Stomach (tissue), 4 donors: Measurements from ENCODE around the gene SGK2.

ENCODE experiments used
- EP300 ChIP-seq: sonication (generic); formaldehyde crosslinking; IDR thresholded peaks from one replicate; pipeline ENCODE4 v1.6.1; 2017; ENCODE audit warnings: antibody characterized with exemption
- POLR2A ChIP-seq, 4 donors: fragments of 450-650 bp; IDR thresholded peaks; one replicate each; pipeline ENCODE4 v1.6.1; 2016; ENCODE audit warnings: antibody characterized with exemption in 4 of 4, control low read depth in 2 of 4, mild to moderate bottlenecking in 1 of 4, moderate library complexity in 1 of 4
- POLR2AphosphoS5 ChIP-seq, 3 donors: sonication (generic); formaldehyde crosslinking; IDR thresholded peaks; one replicate each; pipeline ENCODE4 v1.6.1; 2016; ENCODE audit warnings: antibody characterized with exemption in 3 of 3
- TF ChIP-seq, protein P1 (sequence below), 7 experiments: fragments of 450-650 bp in 4 of 7; fragments of 200-600 bp in 3 of 7; sonication (generic) in 3 of 7; IDR thresholded peaks; one replicate each; pipeline ENCODE4 v1.5.1; 2016 to 2019; ENCODE audit warnings: antibody characterized with exemption in 7 of 7, control low read depth in 2 of 7, mild to moderate bottlenecking in 1 of 7

DNA sequence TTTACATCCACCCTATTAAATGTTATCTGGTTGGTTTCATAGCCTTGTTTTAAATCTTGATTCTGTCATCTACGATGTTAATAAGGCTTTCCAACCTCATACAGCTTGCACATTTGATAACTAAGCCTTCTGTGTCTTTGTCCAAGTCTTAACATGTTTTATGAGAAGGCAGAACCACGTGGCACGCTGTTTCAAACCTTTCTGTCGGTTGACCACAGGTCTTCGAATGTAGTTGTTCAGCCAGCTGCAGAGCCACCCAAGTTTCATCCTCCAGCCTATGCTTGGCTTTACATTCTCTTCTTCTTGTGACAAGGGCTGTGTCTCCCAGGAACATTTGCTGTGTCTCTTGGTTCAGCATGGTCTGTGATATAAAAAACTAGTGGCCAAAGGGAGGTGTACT is 15.7 kb upstream of the SGK2 start:
- TF ChIP-seq POLR2AphosphoS5 (IDR thresholded peaks at IDR 0.05), result no peak
- TF ChIP-seq, protein P1, sequence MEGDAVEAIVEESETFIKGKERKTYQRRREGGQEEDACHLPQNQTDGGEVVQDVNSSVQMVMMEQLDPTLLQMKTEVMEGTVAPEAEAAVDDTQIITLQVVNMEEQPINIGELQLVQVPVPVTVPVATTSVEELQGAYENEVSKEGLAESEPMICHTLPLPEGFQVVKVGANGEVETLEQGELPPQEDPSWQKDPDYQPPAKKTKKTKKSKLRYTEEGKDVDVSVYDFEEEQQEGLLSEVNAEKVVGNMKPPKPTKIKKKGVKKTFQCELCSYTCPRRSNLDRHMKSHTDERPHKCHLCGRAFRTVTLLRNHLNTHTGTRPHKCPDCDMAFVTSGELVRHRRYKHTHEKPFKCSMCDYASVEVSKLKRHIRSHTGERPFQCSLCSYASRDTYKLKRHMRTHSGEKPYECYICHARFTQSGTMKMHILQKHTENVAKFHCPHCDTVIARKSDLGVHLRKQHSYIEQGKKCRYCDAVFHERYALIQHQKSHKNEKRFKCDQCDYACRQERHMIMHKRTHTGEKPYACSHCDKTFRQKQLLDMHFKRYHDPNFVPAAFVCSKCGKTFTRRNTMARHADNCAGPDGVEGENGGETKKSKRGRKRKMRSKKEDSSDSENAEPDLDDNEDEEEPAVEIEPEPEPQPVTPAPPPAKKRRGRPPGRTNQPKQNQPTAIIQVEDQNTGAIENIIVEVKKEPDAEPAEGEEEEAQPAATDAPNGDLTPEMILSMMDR (IDR thresholded peaks at IDR 0.05), result no peak
- no peak for TF ChIP-seq POLR2A (IDR thresholded peaks at IDR 0.05)
- no peak for TF ChIP-seq EP300
